ENCODE results near the gene NCK1.

Gene NCK1

DNA sequence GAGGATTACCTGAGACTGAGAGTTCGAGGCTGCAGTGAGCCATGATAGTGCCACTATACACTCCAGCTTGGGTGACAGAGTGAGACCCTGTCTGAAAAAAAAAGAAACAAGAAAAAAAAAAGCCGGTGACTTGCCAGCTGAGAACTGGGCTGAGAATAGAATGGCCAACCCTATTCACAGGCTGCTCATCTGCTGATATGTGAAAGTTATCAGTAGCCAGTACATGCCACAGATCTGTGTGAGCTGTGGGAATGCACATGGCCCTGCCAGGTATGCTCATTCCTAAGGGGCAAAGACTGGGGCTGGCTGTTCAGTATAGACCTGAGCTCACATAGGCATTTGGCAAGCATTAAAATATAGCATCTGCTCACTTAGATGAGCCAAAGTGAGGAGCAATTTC lies 126.6 kb downstream of the NCK1 start:
- DNase-seq (ENCODE audit: low read depth): no peak

DNA sequence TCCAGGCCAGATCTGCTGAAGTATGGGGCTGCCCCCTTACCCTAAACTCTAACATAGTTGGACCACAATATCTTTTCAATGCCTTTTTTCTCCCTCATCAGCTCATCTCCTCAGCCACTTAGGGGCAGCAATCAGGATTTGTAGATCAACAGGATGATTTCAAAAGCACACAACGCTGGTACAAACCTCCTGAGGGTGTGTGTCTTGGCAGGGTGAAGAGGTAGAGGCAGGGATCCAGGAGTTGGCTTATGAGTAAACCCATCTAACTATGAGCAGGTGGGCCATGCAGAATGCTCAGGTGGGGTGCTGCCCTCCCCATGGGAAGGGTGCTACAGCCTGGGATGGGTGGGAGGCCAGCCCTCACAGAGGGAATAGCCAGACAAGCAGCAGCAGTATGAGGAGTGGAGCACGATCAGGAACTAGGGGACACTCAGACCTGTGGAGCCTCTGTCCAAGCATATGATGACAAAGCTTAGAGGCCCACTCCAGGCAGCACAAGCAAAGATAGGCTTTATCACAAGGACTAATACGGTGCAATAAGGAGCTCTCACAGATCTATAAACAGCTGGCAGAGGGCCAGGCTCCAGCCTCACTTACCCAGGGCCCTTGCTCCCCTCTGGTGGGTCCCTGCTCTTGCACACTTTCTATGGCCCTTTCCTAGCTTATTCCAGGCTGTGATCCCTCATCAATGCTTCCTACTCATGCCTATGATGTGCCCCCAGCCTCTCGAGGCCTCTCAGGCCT lies 127.9 kb downstream of the NCK1 start:
- DNase-seq (ENCODE audit: low read depth): no peak

DNA sequence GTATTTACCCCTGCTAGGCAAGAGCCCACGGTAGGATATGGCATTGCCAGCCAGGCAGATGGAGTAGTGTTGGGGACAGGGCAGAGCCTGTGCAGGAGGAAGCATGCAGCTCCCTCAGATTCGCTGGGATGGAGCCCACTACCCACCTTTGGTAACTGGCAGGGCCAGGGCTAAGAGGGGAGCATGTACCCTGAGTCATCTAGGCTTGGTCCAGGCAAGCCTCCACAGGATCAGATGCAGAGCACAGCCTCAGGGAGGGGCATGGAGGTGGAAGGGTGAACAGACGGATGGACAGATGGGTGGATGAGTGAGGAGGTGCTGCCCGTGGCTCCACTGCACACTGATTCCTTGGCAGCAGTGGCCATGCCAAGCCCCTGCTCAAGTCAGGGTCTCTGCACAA lies 128.8 kb downstream of the NCK1 start:
- DNase-seq (ENCODE audit: low read depth): no peak

DNA sequence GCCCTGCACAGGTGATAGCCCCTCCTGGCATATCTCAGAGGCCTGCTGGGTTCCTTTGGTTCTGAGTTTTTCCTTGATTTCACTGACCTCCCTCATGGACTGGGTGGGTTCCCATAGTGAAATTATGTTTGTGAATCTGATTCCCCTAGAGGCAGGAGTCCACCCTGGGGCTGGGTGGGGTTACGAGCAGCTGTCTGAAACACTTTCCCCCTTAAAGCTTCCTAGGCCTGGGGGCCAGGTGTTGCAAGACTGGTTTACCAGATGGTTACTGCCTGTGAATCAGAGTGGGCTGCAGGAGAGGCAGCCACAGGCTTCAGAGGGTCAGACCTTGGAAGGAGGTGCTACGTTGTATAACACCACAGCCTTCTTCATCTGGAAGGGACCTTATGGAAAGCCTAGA lies 130.1 kb downstream of the NCK1 start:
- no peak for DNase-seq (ENCODE audit: low read depth)

DNA sequence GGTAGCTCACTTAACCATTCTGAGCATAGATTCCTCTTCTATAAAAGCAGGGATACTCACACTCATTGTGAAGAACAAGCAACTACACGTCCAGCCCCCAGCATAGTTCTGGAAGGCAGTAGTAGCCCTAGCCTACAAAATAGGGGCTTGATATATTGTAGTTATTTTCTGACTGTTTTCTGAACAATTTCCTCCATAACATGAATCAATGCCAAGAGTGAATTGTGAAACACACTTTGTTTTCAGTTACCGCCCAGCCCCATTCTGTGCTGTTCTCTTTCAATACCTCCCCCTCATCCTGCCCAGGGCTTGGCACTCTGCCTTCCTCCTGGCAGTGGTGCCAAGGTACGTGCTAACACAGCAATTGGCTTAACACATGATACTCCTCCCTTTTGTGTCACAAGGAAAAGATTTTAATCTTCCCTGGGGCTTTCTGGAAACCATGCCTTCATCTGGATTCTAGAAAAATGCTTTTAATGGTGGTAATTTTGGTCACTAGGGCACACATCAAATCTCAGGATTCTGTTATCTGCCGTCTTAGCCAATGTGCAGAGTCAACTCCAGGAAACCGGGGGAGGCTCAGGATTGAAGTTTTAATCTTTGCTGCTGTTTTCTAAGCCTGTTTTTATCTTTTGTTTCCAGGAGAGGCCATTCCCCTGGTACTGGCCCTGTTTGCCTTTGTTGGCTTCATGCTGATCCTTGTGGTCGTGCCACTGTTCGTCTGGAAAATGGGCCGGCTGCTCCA lies 132.9 kb downstream of the NCK1 start:
- DNase-seq (ENCODE audit: low read depth): no peak

GRCh38 chr3:136995652-136996051 lies 133.6 kb downstream of the NCK1 start:
- no peak for DNase-seq (ENCODE audit: low read depth)
